ES-I3 (cell line): ENCODE results near the gene PSENEN.
A peak's percentile ranks its signal among the peaks of the same experiment; 100 is the strongest.

Source experiments
- H3K36me3 ChIP-seq: 2 replicates; pipeline ENCODE4 v1.6.1; 2013; ENCODE audit warnings: mild to moderate bottlenecking, low read length, control low read depth, moderate library complexity; ENCODE audit not compliant: insufficient read depth
- H3K4me1 ChIP-seq: 2 replicates; pipeline ENCODE4 v1.6.1; 2013; ENCODE audit warnings: mild to moderate bottlenecking, control low read depth, low read length; ENCODE audit not compliant: insufficient read depth
- H3K9ac ChIP-seq: 2 replicates; pipeline ENCODE4 v1.6.1; 2013; ENCODE audit warnings: low read depth, mild to moderate bottlenecking, low read length, moderate library complexity
- H3K9me3 ChIP-seq: 2 replicates; pipeline ENCODE4 v1.6.1; 2013; ENCODE audit warnings: mild to moderate bottlenecking, low read length, moderate library complexity; ENCODE audit not compliant: control insufficient read depth, insufficient read depth

The PSENEN gene

DNA sequence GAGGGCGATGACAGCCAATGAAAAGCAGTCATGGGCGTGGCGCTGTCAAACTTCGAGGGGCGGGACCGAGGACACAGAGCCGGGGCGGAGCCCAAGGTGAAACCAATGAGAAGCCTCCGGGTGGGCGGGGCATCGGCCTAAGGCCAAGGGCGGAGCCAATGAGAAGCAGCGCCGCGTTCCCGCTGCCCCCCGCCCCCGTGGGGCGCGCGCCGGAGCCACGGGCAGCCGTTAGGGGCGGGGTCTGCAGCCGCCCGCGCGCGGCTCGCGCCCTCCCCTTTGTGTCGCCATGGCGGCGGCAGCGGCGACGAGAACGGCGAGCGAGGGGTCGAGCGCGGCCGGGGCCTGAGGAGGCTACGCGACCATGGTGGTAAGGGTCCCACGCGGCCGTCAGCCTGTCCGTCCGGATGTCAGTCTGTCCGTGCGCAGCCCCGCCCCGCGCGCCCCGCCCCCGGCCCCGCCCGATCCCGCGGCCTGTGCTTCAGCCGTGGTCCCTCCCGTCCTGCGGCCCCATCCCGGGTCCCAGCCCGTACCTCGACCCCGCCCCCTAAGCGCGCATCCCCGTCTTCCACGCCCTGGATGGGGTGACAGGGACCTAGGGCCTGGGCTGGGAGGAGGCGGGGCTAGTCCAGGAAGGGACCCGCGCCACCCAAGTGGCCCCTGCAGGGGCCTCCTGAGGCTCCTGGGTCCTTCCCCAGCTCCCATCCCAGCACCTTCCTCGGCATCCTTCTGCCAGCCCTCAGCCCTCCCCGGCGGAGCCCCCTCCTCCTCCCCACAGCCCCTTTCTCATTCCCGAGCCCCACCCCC lies 30.0 kb downstream of the PSENEN start, which contains the start of gene ARHGAP33:
Gene ARHGAP33, plus strand, starts transcription at position 267 of the 804 bp plus-strand sequence. Its CDS starts 95 bp downstream, at position 362.
- peak within 1 kb of the TSS; percentile 56; the same call in 1 of the 2 replicates for H3K9ac ChIP-seq
- peaks cover 13% of the 10 kb centered on the region for H3K4me1 ChIP-seq
- no peaks in the 10 kb centered on the region for H3K9me3 ChIP-seq
- no peaks in the 10 kb centered on the region for H3K36me3 ChIP-seq

DNA sequence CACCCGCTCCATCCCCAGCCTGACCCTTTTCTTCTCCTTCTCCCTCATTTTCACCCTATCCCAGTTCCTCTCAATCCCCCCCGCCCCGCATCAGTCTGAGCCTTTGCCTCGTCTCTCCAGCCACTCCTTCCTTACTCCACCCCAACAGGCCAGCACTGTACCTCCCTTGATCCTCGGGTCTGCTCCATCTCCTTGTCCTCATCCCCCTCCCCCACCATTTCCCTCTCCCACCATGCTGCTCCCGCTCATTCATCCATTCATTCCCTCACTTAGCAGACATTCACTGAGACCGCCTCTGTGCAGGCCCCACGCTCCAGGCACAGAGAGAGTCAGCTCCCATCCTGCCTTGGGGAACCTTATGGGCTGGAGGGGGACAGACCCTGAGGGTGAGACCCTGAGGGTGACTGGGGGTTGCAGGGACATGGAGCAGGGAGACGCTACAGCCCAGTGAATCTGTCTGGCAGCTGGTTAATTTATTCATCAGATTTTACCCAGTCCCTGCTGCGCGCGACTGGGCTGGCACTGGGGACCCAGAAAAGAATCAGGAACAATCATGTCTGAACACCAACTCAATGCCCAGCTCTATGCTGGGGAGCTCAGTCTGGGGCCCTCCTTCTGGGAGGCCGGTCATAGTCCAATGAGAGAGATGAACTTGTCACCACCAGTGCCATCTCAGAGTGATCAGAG lies 30.8 kb downstream of the PSENEN start:
- no peak overlapping the region for H3K9ac ChIP-seq
- H3K4me1 ChIP-seq = peaks cover 14% of the 10 kb centered on the region
- no peaks in the 10 kb centered on the region for H3K36me3 ChIP-seq
- H3K9me3 ChIP-seq = no peaks in the 10 kb centered on the region

DNA sequence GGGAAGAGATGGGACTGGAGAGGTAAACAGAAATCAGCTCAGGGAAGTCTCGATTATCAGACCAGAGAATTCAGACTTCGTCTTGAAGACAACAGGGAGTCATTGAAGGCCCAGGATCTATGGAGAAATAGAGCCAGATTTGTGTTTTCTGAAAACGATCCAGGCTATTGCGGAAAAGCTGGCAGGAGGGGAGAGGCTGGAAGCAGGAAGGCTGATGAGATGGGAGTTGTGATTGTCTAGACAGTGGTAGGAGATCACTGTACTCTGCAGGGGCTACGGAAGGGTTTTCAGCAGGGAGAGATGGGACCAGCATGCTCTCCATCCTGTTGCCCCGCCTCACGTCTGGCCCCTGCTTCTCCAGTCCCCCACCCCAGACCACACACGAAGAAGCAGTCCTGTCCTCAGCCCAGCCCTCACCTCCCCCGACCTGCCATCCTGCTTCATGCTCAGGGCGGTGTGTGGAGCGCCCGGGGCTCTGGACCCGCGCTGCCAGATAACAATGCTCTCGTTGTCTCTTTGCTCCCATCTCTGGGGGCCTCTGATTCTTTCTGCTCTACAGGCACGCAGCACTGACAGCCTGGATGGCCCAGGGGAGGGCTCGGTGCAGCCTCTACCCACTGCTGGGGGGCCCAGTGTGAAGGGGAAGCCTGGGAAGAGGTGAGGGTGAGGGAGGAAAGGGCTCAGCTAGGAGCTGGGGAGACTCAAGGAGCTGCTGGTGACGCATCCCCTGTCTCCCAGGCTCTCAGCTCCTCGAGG lies 31.8 kb downstream of the PSENEN start:
- Histone ChIP-seq H3K9ac (no peak overlapping the region), H3K36me3 (no peaks in the 10 kb centered on the region), H3K9me3 (no peaks in the 10 kb centered on the region), H3K4me1 (peaks cover 21% of the 10 kb centered on the region)

DNA sequence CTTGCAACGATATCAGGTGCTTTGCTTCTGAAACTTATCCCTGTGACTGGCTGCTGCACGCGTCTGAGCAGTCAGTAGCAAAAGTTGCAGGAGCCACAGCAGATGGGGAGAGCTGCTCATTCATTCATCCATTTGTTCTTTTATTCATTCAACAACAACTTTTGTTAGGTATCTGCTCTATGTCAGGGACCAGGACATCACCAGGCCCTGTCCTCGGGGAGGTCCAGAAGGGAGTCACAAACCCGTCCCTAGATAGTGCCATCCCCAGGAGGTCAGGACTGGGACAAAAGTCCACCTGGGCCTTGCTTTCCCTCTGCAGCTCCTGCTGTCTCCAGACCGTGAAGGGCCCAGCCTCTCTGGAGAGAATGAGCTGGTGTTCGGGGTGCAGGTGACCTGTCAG lies 32.5 kb downstream of the PSENEN start:
- H3K9me3 ChIP-seq = no peaks in the 10 kb centered on the region
- no peaks in the 10 kb centered on the region for H3K36me3 ChIP-seq
- no peak overlapping the region for H3K9ac ChIP-seq
- peaks cover 21% of the 10 kb centered on the region for H3K4me1 ChIP-seq

DNA sequence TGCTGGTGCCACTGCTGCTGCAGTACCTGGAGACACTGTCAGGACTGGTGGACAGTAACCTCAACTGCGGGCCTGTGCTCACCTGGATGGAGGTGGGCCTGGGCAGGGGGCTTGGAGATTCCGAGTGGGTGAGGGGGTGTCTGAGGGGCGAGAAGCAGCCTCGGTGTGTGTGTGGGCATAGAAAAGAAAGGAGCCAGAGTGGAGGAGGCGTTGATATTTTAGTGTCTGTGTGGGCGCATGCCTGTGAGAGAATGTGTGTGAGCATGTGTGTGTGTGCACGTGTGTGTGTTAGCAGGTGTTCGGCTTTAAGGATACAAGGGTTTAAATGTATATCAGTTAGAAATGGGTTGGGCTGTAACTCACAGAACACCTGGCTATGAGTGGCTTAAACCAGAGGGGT lies 33.6 kb downstream of the PSENEN start:
- H3K9me3 ChIP-seq = no peaks in the 10 kb centered on the region
- H3K9ac ChIP-seq = no peak overlapping the region
- H3K36me3 ChIP-seq = no peaks in the 10 kb centered on the region
- H3K4me1 ChIP-seq = peaks cover 26% of the 10 kb centered on the region

DNA sequence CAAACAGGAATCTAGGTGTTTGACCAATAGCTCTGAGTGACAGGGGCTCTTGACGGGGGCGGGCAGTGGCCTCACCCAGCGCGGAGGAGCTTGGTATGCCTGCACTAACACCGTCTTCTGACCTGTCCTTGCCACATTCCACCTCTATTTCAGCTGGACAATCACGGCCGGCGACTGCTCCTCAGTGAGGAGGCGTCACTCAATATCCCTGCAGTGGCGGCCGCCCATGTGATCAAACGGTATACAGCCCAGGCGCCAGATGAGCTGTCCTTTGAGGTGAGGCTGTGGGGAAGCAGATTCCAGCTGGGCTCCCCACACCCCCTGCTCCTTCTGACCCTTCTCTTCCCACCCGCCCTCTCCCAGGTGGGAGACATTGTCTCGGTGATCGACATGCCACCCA lies 34.6 kb downstream of the PSENEN start:
- Histone ChIP-seq H3K4me1 (peaks cover 26% of the 10 kb centered on the region), H3K9ac (no peak overlapping the region), H3K36me3 (no peaks in the 10 kb centered on the region)

DNA sequence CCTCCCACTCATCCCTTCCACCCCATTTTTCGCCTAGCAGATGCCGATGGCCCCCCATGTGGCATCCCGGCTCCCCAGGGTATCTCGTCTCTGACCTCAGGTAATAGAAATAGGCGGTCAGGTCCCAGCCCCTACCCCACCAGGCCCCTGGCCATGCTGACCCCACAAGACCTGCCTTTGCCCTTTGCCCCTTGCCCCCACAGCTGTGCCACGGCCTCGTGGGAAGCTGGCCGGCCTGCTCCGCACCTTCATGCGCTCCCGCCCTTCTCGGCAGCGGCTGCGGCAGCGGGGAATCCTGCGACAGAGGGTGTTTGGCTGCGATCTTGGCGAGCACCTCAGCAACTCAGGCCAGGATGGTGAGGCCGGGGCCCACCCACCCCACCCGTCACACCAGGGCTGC lies 35.3 kb downstream of the PSENEN start:
- no peaks in the 10 kb centered on the region for H3K36me3 ChIP-seq
- H3K9ac ChIP-seq = no peak overlapping the region
- no peaks in the 10 kb centered on the region for H3K9me3 ChIP-seq
- H3K4me1 ChIP-seq = peaks cover 26% of the 10 kb centered on the region

More for the DNA sequence above, 34.6 kb downstream of the PSENEN start:
- H3K9me3 ChIP-seq = no peaks in the 10 kb centered on the region

DNA sequence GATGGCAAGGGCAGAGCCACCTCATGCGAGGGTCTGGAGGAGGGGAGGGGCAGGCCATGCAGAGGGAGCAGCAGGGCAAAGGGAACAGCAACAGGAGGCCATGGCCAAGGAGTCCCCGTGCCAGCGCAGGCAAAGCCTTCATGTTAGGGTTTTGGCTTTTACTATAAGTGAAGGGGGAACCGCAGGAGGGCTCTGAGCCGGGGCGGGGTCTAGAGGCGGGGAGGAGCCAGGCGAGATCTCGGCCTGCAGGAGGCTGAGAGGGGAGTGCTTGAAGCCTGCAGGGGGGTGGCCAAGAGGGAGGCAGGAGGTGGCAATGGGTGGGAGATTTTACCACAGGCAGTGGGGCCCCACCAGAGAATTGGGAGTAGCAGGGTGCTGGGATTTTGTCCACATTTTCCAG lies 36.2 kb downstream of the PSENEN start:
- H3K9me3 ChIP-seq = no peaks in the 10 kb centered on the region
- H3K9ac ChIP-seq = no peak overlapping the region
- H3K4me1 ChIP-seq = peaks cover 21% of the 10 kb centered on the region
- no peaks in the 10 kb centered on the region for H3K36me3 ChIP-seq

DNA sequence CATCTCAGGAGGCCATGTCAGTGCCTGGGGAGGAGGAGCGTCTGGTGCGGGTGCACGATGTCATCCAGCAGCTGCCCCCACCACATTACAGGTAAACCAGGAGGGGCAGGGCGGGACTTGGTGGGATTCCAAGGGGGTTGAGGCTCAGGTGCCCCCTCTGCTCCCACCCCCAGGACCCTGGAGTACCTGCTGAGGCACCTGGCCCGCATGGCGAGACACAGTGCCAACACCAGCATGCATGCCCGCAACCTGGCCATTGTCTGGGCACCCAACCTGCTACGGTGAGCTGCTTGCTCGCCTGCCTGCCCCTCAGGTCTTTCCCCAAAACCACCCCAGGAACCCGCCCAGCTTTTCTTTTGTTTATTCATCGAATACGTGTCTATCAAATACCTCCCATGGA lies 37.1 kb downstream of the PSENEN start:
- Histone ChIP-seq H3K9ac (no peak overlapping the region), H3K4me1 (peaks cover 14% of the 10 kb centered on the region; the same call in 1 of the 2 replicates), H3K36me3 (no peaks in the 10 kb centered on the region), H3K9me3 (no peaks in the 10 kb centered on the region)

DNA sequence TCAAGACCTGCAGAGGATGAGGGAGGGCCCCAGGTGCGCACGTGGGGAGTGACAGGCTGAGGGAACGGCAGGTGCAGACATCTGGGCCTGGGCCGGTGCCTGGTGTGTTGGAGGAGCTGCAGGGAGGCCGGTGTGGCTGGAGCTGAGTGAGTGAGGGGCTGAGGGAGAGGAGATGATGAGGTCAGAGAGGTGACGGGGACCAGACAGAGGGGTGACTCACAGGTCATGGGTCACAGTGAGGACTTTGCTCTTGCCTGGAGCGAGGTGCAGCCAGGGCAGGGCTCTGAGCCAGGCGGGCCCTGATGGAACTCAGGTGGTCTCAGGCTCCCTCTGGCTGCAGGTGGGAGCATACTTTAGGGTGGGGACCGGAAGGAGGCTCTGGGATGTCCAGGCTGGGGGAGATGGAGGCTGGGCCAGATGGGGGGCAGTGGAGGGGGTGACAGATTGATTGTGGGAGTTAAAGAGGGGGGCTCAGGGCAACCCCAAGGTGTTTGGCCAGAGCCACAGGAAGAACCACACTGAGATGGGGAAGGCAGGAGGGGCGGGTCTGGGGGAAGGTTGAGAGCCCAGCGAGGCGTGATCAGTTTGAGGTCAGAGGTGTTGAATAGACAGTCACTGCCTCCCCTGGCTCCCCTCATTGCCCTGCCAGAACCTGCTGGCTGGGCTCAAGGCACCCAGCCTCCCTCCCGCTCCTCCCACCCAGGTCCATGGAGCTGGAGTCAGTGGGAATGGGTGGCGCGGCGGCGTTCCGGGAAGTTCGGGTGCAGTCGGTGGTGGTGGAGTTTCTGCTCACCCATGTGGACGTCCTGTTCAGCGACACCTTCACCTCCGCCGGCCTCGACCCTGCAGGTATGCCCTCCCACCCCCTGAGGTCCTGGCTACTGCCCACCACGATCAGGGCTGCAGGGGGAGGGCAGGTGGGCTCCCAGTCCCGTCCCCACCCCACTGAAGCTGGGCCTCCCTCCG lies 38.3 kb downstream of the PSENEN start:
- H3K9ac ChIP-seq = peak overlapping the region; percentile 66; the same call in 1 of the 2 replicates
- no peaks in the 10 kb centered on the region for H3K9me3 ChIP-seq
- H3K4me1 ChIP-seq = 0 out of 2 replicates have a peak, but pooled peaks cover 12% of the 10 kb centered on the region
- no peaks in the 10 kb centered on the region for H3K36me3 ChIP-seq

DNA sequence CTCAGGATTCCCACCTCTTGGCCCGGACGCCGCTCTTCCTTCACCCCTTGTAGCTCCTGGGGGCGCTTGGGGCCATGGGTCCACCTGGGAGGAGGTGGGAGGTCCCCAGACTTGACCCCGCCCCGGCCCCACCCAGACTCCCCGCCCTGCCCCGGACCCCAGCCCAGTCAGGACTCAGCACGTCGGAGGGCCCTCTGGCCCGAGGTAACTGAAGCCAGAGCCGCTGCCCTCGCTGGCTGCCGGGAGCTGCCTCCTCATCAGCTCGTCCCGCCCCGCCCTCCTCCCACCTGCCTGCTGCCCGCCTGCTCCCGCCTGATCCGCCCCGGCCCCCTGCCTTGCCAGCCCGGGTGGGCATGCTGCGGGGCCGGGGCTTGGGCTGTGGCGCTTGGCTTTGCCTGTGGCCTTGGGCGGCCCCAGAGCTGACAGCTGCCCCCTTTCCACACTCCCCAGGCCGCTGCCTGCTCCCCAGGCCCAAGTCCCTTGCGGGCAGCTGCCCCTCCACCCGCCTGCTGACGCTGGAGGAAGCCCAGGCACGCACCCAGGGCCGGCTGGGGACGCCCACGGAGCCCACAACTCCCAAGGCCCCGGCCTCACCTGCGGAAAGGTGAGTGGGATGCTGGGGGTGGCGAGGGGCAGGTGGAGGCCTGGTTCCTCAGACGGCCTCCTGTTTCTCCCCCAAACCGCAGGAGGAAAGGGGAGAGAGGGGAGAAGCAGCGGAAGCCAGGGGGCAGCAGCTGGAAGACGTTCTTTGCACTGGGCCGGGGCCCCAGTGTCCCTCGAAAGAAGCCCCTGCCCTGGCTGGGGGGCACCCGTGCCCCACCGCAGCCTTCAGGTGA lies 39.3 kb downstream of the PSENEN start:
- Histone ChIP-seq H3K9ac (peak overlapping the region; percentile 66), H3K4me1 (0 out of 2 replicates have a peak, but pooled peaks cover 12% of the 10 kb centered on the region)

DNA sequence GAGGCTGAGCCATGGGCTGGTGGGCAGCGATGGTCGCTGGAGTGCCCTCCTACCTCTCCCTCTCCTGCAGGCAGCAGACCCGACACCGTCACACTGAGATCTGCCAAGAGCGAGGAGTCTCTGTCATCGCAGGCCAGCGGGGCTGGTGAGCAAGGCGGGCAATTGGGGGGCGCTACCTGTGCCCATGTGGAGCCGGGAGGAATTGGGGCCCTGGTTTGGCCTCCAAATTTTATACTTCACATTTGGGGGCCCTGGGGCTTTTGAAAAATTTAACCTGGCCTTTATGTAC lies 39.8 kb downstream of the PSENEN start:
- Histone ChIP-seq H3K4me1 (0 out of 2 replicates have a peak, but pooled peaks cover 12% of the 10 kb centered on the region), H3K36me3 (no peaks in the 10 kb centered on the region), H3K9me3 (no peaks in the 10 kb centered on the region), H3K9ac (peak overlapping the region; percentile 66)

More for the DNA sequence above, 39.3 kb downstream of the PSENEN start:
- Histone ChIP-seq H3K9me3 (no peaks in the 10 kb centered on the region), H3K36me3 (no peaks in the 10 kb centered on the region)
